Measurements from ENCODE around the gene ZNF264. TPM values are rescaled to one million over a fixed set of nuclear protein-coding genes. Genes with fewer than 3 reads are reported as not detected.
"Not testable (repeated sequence)": the region's sequence is repeated elsewhere in the genome, so short reads cannot be mapped to it uniquely, and the experiment has no call there.

The ZNF264 gene
- total RNA-seq, 1 donor from 2014 or later, result 29.0 TPM

DNA sequence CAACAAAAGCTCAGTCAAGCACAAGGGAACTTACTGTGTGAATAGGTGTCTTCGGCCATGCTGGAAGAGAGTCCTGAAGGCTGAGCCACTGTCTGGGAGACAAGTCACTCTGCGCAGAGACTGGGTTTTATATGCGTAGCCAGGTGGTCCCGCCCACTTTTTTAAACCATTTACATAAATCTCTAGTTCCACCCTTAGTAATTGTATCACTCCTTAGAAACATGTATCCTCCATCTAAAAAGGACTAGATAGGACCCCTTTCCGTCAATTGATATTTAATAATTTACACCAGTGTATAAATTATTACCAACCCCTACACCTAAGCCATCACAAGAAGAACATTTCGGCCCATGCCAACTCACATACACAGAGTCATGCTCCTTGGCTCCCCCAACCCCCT, 23.9 kb upstream of the ZNF264 start, which contains the start of gene DUXA:
DUXA (minus strand) TSS at position 101 of the 400 bp plus-strand sequence; CDS start at position 59, 42 bp downstream.
- no peak within 1 kb of the TSS for H3K4me3 Mint-ChIP-seq (ENCODE audit: unreplicated experiment)
- no peak within 1 kb of the TSS for H3K27ac Mint-ChIP-seq (ENCODE audit: unreplicated experiment)
- no peak for DNase-seq (ENCODE audit: low spot score)
- H3K9me3 Mint-ChIP-seq (ENCODE audit: unreplicated experiment), result peaks cover 24% of the 10 kb centered on the region
- H3K4me1 Mint-ChIP-seq (ENCODE audit: unreplicated experiment), result no peaks in the 10 kb centered on the region
- H3K27me3 Mint-ChIP-seq (ENCODE audit: unreplicated experiment), result no peaks in the 10 kb centered on the region
- TF ChIP-seq, protein P1, sequence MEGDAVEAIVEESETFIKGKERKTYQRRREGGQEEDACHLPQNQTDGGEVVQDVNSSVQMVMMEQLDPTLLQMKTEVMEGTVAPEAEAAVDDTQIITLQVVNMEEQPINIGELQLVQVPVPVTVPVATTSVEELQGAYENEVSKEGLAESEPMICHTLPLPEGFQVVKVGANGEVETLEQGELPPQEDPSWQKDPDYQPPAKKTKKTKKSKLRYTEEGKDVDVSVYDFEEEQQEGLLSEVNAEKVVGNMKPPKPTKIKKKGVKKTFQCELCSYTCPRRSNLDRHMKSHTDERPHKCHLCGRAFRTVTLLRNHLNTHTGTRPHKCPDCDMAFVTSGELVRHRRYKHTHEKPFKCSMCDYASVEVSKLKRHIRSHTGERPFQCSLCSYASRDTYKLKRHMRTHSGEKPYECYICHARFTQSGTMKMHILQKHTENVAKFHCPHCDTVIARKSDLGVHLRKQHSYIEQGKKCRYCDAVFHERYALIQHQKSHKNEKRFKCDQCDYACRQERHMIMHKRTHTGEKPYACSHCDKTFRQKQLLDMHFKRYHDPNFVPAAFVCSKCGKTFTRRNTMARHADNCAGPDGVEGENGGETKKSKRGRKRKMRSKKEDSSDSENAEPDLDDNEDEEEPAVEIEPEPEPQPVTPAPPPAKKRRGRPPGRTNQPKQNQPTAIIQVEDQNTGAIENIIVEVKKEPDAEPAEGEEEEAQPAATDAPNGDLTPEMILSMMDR (IDR thresholded peaks at IDR 0.05; ENCODE audit: unreplicated experiment), result no peak
- peaks cover 16% of the 10 kb centered on the region for H3K36me3 Mint-ChIP-seq (ENCODE audit: low read depth, unreplicated experiment)

DNA sequence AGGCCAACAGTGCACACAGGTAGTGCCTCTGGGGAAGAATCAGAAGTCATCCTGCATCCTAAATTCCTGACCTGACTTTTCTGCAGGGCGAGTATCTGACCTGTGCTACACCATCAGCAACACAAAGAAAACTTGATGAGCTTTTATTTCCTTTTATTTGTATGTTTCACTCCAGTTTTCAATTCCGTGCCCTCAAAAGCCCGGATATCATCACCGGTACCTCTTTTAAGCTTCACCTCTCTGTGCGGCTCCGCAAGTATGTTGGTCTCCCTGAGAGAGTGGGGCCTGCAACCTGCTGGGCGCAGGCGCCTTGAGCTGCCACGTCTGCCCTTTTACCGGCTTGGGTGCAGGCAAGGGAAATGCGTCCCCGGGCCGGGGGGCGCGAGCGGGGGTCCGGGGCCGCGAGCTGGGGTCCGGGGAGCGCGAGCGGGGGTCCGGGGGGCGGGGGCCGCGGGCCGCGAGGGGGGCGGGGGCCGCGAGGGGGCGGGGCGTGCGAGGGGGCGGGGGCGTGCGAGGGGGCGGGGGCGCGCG, 19.7 kb upstream of the ZNF264 start:
- no peak for DNase-seq (ENCODE audit: low spot score)
- H3K36me3 Mint-ChIP-seq (ENCODE audit: low read depth, unreplicated experiment), result peaks cover 6% of the 10 kb centered on the region
- no peak overlapping the region for H3K27ac Mint-ChIP-seq (ENCODE audit: unreplicated experiment)
- H3K27me3 Mint-ChIP-seq (ENCODE audit: unreplicated experiment), result no peaks in the 10 kb centered on the region
- TF ChIP-seq, protein P1 (IDR thresholded peaks at IDR 0.05; ENCODE audit: unreplicated experiment), result no peak
- H3K9me3 Mint-ChIP-seq (ENCODE audit: unreplicated experiment), result peaks cover 21% of the 10 kb centered on the region
- peak overlapping the region; percentile 53 for H3K4me3 Mint-ChIP-seq (ENCODE audit: unreplicated experiment)
- no peaks in the 10 kb centered on the region for H3K4me1 Mint-ChIP-seq (ENCODE audit: unreplicated experiment)

DNA sequence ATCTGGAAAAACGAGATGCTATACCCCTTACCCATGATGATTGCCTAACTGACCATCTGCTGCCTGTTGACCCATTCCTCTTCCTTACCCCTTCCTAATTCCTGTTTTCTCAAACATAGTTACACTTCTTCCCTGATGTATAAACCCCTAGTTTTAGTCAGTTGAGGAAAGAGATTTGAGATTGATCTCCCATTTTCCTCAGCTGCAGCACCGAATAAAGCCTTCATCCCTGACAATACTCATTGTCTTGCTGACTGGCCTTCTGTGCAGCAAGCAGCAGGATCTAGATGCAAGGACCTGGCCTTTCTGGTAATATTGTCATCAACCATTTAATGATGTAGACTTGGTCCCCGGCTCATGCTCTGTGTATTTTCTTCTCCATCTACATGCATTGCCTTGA, 999 bp upstream of the ZNF264 start:
- Mint-ChIP-seq H3K9me3 (ENCODE audit: unreplicated experiment) (peaks cover 25% of the 10 kb centered on the region), H3K27me3 (ENCODE audit: unreplicated experiment) (peaks cover 13% of the 10 kb centered on the region), H3K4me1 (ENCODE audit: unreplicated experiment) (peaks cover 16% of the 10 kb centered on the region), H3K27ac (ENCODE audit: unreplicated experiment) (no peak overlapping the region), H3K4me3 (ENCODE audit: unreplicated experiment) (peak overlapping the region; percentile 88), H3K36me3 (ENCODE audit: low read depth, unreplicated experiment) (peaks cover 42% of the 10 kb centered on the region)
- DNase-seq (ENCODE audit: low spot score), result no peak
- TF ChIP-seq, protein P1 (IDR thresholded peaks at IDR 0.05; ENCODE audit: unreplicated experiment), result no peak

DNA sequence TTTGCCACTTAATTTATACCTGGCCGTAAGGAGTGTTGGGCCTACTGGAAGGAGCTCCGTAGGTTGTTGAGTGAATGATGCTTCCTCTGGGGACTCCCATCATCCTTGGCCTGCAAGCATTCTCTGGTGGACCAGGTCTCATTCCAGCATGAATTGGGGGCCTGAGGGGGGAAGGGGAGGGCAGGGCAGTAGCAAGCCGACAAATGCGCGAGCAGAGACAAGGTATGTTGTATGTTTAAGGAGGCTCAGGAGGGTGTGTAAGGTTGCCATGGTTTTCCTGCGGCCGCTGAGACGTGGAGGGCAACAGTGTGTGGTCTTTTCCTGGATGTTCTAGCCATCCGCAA, 749 bp downstream of the ZNF264 start:
- TF ChIP-seq, protein P1 (IDR thresholded peaks at IDR 0.05; ENCODE audit: unreplicated experiment), result no peak
- peaks cover 16% of the 10 kb centered on the region for H3K4me1 Mint-ChIP-seq (ENCODE audit: unreplicated experiment)
- peak overlapping the region; percentile 72 for H3K27ac Mint-ChIP-seq (ENCODE audit: unreplicated experiment)
- peaks cover 55% of the 10 kb centered on the region for H3K36me3 Mint-ChIP-seq (ENCODE audit: low read depth, unreplicated experiment)
- peaks cover 14% of the 10 kb centered on the region for H3K27me3 Mint-ChIP-seq (ENCODE audit: unreplicated experiment)
- H3K9me3 Mint-ChIP-seq (ENCODE audit: unreplicated experiment), result peaks cover 25% of the 10 kb centered on the region
- no peak for DNase-seq (ENCODE audit: low spot score)
- peak overlapping the region; percentile 99 for H3K4me3 Mint-ChIP-seq (ENCODE audit: unreplicated experiment)

DNA sequence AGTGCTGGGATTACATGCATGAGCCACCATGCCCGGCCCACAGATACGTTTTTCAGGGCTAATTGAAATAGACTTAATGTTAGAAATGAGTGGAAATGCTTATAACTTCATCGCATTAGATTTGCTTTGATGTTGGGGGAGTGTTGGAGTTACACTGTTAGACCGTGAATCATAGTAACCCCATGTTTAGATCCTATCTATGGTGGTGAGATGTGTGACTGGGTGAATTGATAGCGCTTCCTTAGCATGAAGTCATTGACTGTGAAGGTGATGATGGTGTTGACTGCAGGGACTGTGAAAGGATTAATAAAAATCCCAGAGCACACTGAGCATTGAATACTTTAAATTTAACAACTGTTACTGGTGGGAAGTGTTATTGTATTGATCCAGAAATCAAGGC, 1.7 kb downstream of the ZNF264 start:
- TF ChIP-seq, protein P1 (IDR thresholded peaks at IDR 0.05; ENCODE audit: unreplicated experiment), result no peak
- Mint-ChIP-seq H3K9me3 (ENCODE audit: unreplicated experiment) (peaks cover 20% of the 10 kb centered on the region), H3K27ac (ENCODE audit: unreplicated experiment) (peak overlapping the region; percentile 27), H3K4me3 (ENCODE audit: unreplicated experiment) (peak overlapping the region; percentile 99), H3K36me3 (ENCODE audit: low read depth, unreplicated experiment) (peaks cover 56% of the 10 kb centered on the region), H3K27me3 (ENCODE audit: unreplicated experiment) (peaks cover 12% of the 10 kb centered on the region), H3K4me1 (ENCODE audit: unreplicated experiment) (peaks cover 16% of the 10 kb centered on the region)
- DNase-seq (ENCODE audit: low spot score), result no peak

DNA sequence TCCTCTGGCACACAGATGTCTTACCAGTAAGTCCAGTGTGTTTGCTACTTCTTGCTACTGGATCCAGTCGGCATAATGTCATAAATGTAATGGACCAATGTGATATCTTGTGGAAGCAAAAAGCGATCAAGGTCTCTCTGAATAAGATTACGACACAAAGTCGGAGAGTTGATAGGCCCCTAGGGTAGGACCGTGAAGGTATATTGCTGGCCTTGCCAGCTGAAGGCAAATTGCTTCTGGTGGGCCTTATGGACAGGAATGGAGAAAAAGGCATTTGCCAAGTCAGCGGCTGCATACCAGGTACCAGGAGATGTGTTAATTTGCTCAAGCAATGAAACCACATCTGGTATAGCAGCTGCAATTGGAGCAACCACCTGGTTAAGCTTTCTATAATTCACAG, 6.6 kb downstream of the ZNF264 start:
- H3K27me3 Mint-ChIP-seq (ENCODE audit: unreplicated experiment); H3K4me3 Mint-ChIP-seq (ENCODE audit: unreplicated experiment); H3K4me1 Mint-ChIP-seq (ENCODE audit: unreplicated experiment); DNase-seq (ENCODE audit: low spot score); H3K27ac Mint-ChIP-seq (ENCODE audit: unreplicated experiment); H3K9me3 Mint-ChIP-seq (ENCODE audit: unreplicated experiment): not testable (repeated sequence)
- peaks cover 66% of the 10 kb centered on the region for H3K36me3 Mint-ChIP-seq (ENCODE audit: low read depth, unreplicated experiment)
